Measurements from ENCODE around the gene DIS3L2.

GRCh38 chr2:232075080-232075479, 113.6 kb downstream of the DIS3L2 start:
- TF ChIP-seq CTCF (IDR thresholded peaks at IDR 0.05): no peak
- no peak for TF ChIP-seq POLR2A (IDR thresholded peaks at IDR 0.05)
- no peak for TF ChIP-seq POLR2AphosphoS5 (IDR thresholded peaks at IDR 0.05)
- no peak for TF ChIP-seq EP300 (IDR thresholded peaks at IDR 0.05)
